OCI-LY3 (cell line): ENCODE results near the gene STXBP4.

Source experiments
- EZH2phosphoT487 ChIP-seq: fragments of 200-600 bp; shearing (Covaris generic); IDR thresholded peaks from 2 replicates; pipeline ENCODE4 v1.6.1; 2018; ENCODE audit warnings: antibody characterized with exemption, mixed run types, low read depth
- TF ChIP-seq, protein P1 (sequence below): fragments of 200-600, 300-600 bp; sonication (generic); IDR thresholded peaks from 2 replicates; pipeline ENCODE4 v1.5.1; 2014; ENCODE audit warnings: antibody characterized with exemption, low read length, low read depth

DNA sequence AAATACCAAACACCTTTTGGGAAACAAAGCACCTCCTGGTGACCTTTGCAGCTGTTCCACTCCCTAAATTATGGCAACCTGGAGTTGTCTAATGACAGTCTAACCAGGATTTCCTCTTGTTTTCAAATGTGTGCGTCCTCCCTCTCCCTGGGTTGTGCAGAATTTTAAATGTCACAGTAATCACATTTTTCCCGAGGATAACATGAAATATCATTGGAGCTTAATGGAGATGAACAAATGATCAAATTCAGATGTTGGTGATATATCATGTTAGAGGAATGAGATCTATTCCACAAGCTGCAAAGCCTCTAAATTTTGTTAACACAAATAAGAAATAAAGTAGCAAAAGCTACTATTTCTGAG lies 209.3 kb downstream of the STXBP4 start:
- no peak for TF ChIP-seq EZH2phosphoT487
- TF ChIP-seq, protein P1, sequence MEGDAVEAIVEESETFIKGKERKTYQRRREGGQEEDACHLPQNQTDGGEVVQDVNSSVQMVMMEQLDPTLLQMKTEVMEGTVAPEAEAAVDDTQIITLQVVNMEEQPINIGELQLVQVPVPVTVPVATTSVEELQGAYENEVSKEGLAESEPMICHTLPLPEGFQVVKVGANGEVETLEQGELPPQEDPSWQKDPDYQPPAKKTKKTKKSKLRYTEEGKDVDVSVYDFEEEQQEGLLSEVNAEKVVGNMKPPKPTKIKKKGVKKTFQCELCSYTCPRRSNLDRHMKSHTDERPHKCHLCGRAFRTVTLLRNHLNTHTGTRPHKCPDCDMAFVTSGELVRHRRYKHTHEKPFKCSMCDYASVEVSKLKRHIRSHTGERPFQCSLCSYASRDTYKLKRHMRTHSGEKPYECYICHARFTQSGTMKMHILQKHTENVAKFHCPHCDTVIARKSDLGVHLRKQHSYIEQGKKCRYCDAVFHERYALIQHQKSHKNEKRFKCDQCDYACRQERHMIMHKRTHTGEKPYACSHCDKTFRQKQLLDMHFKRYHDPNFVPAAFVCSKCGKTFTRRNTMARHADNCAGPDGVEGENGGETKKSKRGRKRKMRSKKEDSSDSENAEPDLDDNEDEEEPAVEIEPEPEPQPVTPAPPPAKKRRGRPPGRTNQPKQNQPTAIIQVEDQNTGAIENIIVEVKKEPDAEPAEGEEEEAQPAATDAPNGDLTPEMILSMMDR, result no peak
